ENCODE data around the gene ALK.

Gene ALK

GRCh38 chr2:29143657-29144056, 777.7 kb downstream of the ALK start:
- in situ Hi-C loops (cut with MboI; ENCODE audit: low sequenced_read_pairs), result no loop called here
